Vagina (tissue), 2 donors: Measurements from ENCODE around the gene TNFRSF14.

Source experiments
- POLR2A ChIP-seq, 2 donors: fragments of 450-650 bp; IDR thresholded peaks; one replicate each; pipeline ENCODE4 v1.6.1; 2017; ENCODE audit warnings: antibody characterized with exemption in 2 of 2, mild to moderate bottlenecking in 2 of 2, moderate library complexity in 2 of 2
- TF ChIP-seq, protein P1 (sequence below), 3 experiments: fragments of 450-650 bp in 2 of 3; fragments of 200-600 bp in 1 of 3; sonication (generic) in 1 of 3; IDR thresholded peaks; one replicate each; pipeline ENCODE4 v1.5.1; 2017 to 2019; ENCODE audit warnings: antibody characterized with exemption in 3 of 3, mild to moderate bottlenecking in 2 of 3, moderate library complexity in 2 of 3

DNA sequence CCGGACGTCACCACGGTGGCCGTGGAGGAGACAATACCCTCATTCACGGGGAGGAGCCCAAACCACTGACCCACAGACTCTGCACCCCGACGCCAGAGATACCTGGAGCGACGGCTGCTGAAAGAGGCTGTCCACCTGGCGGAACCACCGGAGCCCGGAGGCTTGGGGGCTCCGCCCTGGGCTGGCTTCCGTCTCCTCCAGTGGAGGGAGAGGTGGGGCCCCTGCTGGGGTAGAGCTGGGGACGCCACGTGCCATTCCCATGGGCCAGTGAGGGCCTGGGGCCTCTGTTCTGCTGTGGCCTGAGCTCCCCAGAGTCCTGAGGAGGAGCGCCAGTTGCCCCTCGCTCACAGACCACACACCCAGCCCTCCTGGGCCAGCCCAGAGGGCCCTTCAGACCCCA, 7.0 kb downstream of the TNFRSF14 start:
- TF ChIP-seq, protein P1, sequence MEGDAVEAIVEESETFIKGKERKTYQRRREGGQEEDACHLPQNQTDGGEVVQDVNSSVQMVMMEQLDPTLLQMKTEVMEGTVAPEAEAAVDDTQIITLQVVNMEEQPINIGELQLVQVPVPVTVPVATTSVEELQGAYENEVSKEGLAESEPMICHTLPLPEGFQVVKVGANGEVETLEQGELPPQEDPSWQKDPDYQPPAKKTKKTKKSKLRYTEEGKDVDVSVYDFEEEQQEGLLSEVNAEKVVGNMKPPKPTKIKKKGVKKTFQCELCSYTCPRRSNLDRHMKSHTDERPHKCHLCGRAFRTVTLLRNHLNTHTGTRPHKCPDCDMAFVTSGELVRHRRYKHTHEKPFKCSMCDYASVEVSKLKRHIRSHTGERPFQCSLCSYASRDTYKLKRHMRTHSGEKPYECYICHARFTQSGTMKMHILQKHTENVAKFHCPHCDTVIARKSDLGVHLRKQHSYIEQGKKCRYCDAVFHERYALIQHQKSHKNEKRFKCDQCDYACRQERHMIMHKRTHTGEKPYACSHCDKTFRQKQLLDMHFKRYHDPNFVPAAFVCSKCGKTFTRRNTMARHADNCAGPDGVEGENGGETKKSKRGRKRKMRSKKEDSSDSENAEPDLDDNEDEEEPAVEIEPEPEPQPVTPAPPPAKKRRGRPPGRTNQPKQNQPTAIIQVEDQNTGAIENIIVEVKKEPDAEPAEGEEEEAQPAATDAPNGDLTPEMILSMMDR (IDR thresholded peaks at IDR 0.05): no peak
- no peak for TF ChIP-seq POLR2A (IDR thresholded peaks at IDR 0.05)
